SK-N-DZ (cell line): ENCODE measurements around the gene IL1RAPL2.
"Not testable (repeated sequence)": the region's sequence is repeated elsewhere in the genome, so short reads cannot be mapped to it uniquely, and the experiment has no call there.

Source experiments
- DNase-seq: peaks from one replicate; pipeline ENCODE4 v3.0.0-alpha.2; 2015; ENCODE audit warnings: low spot score

Gene IL1RAPL2

DNA sequence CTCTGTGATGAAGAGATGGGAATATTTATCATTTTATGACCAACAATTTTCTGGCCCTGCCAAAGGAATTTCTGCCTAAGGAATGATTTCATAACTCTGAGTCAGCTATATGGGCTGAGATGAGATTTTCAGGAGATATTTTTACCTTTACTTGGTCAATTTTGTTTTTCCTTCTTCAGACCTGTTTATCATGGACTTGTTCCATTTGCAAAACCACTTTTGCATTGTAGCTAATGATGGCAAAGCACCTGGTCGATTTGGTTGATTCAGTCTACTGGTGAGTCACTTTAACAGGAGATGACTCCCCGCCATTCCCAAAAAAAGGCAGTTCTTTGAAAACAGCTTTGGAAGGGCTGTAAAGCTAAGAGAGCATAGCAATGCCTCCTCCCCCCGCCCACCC is 601.2 kb downstream of the IL1RAPL2 start:
- no peak for DNase-seq

DNA sequence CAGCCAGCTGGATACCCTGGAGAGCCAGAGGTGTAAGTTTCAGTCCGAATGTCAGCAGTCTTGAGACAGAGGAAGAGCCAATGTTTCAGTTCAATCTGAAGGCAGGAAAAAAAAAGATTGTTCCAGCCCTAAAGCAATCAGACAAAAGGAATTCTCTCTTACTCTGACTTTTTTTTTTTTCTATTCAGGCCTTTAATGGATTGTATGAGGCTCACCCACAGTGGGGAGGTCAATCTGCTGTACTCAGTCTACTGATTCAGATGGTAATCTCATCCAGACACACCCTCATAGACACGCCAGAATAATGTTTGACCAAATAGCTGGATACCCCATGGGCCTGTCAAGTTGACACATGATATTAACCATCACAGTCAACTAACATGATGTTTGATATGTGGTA is 602.6 kb downstream of the IL1RAPL2 start:
- DNase-seq = no peak

DNA sequence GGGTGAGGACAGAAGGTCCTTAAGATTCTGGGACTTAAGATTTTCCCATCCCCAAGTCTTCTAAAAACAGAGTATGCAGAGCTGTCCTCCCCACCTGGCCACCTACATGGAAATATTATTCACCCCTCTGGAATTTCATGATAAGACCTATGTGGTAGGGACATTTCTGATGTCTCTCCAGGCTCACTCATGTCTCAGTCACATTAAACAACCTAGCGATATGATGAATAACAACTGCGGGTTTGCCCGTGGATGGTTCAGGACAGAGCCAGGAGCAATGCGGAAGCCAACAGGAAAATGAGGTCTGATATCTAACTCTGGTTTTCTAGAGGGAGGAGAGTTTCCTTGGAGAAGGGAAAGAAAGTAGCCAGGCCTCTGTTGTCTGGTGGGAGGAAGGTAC is 607.1 kb downstream of the IL1RAPL2 start:
- no peak for DNase-seq

DNA sequence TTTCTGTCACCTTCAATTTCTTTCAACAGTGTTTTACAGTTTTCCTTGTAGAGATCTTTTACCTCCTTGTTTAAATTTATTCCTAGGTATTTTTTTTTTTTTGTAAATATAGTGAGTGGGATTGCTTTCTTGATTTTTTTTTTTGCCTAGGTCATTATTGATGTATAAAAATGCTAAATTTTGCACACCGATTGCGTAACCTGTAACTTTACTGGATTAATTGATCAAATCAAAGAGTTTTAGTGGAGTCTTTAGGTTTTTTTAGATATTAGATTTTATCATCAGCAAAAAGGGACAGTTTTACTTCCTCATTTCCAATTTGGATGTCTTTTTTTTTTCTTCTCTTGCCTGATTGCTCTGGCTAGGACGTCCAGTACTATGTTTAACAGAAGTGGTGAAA is 613.6 kb downstream of the IL1RAPL2 start:
- no peak for DNase-seq

DNA sequence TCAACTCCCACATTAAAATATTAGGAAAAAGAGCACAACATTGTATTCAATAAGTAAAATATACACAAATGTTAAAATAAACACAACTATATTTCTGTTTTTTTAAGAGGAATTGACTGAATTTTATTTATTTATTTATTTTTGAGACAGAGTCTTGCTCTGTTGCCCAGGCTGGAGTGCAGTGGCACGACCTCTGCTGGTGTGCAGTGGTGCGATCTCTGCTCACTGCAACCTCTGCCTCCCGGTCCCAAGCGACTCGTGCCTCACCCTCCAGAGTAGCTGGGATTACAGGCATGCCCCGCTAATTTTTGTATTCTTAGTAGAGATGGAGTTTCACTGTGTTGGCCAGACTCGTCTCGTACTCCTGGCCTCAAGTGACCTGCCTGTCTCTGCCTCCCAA is 623.1 kb downstream of the IL1RAPL2 start:
- DNase-seq = no peak

DNA sequence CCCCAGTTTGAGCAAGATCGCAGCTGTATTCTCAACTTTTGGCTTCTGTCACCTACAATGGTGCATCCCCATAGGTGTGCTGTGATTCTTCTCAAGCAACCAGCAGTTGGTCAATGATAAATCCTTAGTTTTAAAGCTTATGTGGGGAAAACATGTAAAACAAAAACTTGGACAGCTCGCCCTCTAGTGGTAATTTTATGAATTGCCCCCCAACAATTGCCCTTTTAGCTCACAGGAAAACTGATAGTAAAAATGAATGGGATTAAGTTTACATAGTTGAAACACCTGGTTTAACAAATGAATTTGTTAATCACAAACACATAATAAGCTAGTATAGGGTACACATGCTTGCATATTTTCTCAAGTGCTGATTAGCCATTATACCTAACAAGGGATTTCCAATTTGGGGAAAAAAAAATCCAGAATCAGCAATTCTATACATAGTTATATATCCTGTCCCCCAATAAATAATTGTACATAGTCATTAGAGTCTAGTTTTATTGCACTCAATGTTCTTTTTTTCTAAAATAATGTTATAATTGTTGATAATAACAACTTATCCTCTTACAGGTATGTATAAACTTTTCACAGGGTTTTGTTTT is 624.4 kb downstream of the IL1RAPL2 start:
- peak; percentile 8 for DNase-seq

DNA sequence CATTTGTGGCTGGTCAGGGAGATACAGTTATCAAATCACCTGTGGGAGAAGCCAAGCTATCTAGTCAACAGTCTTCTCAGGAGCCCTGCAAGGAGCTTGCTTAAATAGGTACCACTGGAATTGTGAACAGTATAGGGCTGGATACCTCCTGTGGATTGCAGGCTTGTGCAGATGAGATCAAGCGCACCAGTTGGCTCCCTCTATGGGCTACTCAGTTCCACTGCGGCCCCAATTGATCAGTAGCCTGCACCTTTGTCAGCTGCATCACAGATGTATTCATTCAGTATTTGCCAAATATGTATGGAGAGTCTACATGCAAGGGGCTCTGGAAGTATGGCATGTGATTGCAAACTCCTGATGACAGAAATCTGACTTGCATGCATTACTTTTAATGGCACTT is 625.9 kb downstream of the IL1RAPL2 start:
- peak; percentile 11 for DNase-seq

DNA sequence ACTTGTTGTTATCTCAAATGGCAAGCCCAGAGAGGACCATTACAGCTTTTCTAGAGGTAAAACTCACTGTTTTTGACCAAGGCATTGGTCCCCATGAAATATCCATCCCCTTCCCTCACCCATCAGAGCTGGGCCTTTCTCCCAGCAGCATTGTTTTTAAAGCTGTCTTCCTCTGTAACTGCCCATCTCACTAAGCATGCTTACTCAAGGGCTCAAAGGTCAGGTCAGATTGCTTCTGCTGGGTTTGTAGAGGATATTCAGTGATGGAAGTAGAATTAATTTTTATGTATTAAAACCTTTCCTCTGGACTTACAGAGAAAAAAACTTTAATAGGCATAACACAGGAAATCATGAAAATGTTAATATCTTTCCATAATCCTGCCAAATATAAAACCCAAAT is 643.4 kb downstream of the IL1RAPL2 start:
- DNase-seq = no peak

DNA sequence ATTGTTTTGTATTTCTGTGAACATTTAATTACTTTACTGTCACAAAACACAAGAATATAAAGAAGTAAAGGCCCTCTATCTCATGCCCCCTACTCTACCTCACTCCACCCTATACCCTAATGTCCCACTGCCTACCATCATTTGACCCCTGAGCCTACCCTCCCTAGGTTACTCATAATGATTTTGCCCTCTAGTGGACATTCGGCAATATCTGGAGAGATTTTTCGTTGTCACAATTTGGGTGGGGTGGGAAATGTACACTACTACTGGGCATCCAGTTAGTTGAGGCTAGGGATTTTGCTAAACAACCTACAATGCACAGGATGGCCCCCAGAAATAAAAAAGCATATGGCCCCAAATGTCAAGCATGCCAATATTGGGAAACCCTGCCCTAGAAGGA is 644.3 kb downstream of the IL1RAPL2 start:
- no peak for DNase-seq

DNA sequence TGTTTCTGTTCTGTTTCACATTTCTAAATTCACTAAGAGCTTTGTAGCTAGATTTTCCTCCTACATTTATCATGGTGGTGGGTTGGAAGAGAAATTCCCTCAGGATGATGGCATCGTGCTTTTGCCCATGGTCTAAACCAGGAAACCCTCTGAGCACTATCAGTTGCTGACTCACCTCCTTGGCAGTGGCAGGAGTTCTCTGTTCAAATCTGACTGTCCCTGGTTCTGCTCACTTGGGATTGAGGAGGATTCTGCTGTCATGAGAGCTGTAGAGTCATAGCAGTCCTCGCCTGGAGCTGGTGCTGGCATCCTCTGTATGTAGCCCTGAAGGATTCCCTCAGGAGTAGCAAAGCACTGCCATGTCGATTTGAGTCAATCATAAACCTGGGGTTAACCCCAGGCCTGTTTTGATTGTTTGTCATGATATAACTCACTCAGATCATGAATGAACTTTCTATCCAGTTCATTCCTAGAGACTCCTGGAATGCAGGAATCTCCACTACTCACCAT is 645.1 kb downstream of the IL1RAPL2 start:
- no peak for DNase-seq

DNA sequence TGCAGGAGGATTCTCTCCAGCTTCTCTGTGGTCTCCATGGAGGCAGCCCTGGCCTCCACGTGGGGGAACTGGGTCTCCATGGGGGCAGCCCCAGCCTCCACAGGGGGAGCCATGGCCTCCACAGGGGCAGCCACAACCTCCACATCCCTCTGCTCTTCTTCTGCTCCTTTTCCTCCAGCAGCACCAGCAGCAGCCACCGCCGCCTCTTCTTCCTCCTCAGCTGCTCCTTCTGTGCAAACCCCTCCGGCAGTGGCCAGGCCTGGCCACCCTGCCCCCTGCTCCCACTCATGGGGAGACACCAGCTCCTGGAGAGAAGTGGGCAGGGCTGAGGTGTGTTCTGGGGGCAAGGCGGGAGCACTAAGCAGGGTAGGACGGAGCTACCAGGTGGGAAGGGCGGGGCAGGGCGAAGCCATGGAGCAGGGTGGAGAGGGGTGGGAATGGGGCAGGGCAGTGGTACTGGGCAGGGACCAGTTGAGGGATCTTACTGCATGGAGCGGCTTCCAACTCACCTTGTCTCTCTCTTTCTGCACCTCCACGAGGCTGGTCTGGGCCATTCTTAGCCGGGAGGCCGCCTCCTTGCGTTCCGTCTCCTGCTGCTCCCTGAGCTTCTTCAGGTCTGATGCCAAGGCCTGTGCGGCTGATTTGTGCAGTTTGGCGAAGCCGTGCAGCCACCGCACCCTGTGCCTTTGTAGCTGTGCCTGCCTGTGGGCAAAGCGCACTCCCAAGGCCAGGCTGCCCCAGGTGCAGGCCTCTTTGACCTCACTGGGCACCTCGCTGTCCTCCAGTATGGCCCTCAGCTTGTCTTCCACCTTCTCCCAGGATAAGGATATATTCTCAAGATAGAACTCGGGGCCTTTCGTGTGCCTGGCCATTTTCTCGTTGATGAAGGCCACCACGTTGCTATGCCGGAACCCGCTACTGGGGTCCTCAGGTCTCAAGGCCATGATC is 653.7 kb downstream of the IL1RAPL2 start:
- no peak for DNase-seq

DNA sequence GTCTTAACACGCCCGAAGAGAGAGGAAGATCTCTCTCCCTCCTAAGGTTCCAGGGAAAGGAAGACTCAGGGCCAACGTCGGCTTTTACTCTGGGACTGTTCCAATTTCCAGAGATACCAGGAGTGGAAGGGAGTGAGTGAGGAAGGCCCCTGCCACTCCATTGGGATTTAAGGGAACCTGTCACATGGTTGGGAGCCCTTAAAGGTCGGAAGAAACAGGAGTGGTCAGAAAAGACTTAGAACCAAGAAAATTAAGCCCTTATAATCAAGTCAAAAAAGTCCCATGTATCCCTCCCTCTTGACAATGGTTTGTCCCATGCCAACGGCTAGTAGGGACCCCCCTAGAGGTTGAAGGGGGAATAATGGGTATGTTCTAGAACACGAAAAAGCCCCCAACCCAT is 654.6 kb downstream of the IL1RAPL2 start, which contains the start of gene TEX13A:
Gene TEX13A (minus strand): TSS at position 59 of the 400 bp plus-strand sequence. CDS start 297 bp downstream, outside the sequence.
- DNase-seq = no peak

DNA sequence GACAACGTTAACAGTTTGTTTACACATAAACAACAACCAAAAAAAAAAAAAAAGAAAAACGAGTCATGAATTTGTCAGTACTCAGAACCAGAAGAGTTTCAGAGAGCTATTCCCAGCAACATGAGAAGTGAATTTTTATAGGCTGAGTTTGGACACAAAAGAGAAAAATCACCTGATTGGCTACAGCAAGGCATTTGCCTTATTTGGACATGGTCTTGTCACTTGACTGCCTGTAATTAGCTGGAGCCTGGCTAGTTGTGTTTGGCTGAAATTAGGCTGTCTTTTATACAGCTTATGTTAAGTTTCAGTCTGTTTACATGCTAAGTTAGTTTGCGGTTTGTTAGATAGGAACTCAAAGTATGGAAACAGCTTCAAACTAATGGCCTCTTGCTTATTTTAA is 655.4 kb downstream of the IL1RAPL2 start:
- DNase-seq = no peak

DNA sequence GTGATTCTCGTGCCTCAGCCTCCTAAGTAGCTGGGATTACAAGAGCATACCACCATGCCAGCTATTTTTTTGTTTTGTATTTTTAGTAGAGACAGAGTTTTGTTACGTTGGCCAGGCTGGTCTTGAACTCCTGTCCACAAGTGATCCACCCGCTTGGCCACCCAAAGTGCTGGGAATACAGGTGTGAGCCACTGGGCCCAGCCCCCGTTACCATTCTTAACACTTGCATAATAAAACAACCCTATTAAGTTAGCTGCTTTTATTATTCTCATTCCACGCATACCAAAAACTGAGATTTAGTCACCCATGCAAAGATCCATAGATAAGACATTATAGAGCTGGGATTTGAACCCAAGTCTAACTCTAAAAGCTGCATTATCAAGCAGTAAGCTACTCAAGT is 660.5 kb downstream of the IL1RAPL2 start:
- DNase-seq = no peak

DNA sequence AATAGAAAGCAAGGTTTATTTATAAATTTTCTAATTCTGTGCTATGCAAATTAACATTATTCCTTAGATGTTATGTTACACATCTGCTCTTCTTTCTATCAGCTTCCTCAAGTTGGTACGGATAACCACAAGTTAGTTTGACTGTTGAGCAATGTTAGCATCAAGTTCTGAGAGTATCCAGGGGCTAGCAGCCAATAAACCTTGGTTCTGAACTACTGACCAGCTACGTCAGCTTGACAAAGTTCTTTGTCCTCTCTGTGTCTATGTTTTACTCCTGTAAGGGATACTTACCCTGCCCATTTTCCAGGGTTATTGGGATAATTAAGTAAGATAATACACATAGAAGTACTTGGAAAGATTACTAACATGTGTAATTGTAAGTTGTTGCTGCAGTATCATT is 662.6 kb downstream of the IL1RAPL2 start:
- no peak for DNase-seq

DNA sequence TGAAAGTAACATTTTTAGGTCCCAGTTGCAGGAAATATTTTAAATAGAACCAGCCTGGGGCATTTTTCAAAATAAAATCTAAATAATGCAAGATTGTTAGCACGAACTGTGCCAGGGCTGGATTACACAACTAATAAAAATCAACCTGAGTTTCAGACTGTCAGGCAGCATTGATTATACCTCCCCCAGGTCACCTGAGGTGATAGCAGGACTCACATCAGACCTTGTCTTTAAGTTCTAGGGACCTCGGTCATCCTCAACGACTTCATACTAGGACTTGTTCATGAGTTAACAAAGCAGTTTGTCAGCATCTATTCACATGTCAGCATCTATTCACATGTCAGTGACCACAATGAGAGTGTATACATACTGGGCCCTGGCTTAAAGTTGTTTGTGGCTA is 663.1 kb downstream of the IL1RAPL2 start:
- no peak for DNase-seq

DNA sequence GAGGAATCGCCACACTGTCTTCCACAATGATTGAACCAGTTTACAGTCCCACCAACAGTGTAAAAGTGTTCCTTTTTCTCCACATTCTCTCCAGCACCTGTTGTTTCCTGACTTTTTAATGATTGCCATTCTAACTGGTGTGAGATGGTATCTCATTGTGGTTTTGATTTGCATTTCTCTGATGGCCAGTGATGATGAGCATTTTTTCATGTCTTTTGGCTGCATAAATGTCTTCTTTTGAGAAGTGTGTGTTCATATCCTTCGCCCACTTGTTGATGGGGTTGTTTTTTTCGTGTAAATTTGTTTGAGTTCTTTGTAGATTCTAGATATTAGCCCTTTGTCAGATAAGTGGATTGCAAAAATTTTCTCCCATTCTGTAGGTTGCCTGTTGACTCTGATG is 671.4 kb downstream of the IL1RAPL2 start:
- DNase-seq = not testable (repeated sequence)

DNA sequence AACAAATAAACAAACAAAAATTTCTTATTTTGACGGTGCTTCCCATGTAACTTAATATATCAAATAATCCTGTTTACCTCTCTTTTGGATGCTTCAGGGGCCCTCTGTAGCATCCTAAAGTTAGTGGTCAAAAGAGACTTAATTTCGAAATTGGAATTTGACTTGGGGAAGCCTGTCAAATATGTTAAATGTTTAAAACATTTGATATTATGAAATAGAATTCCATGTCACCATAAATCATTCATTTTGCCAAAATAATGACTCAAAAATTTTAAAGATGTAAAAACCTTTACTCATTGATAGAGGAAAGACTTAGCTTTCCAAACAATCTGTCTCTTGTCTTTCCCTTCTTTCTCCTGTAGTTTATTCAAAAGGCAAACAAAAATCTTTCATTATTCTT is 675.1 kb downstream of the IL1RAPL2 start:
- DNase-seq = no peak

DNA sequence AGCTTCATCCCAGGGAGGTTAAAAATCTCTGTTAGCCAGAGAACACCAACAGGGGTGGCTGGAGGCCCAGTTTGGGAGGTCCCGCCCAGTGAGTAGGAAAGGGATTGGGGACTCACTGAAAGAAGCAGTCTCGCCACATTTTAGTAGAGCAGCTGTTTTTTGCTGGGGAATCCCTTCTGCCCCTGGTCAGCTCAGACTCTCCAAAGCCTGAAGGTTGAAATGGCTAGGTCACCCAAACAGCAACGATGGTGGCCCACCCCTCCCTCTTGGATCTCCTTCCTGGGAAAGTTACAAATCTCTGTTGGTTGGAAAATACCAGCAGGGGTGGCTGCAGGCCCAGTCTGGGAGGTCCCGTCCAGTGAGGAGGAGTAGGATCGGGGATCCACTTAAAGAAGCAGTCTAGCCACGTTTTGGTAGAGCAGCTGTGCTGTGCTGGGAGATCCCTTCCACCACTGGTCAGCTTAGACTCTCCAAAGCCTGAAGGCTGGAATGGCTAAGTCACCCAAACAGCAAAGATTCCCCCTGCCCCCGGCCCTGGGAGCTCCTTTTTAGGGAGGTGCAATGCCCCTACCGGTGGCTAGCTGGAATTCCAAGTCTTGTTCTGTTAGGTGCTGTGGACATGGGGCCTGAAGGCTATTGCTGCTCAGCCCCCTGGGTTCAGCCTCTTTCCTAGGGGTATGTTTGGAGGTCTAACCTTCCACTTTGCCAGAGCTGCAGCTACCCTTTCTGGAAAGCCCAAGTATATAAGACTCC is 694.5 kb downstream of the IL1RAPL2 start:
- no peak for DNase-seq

DNA sequence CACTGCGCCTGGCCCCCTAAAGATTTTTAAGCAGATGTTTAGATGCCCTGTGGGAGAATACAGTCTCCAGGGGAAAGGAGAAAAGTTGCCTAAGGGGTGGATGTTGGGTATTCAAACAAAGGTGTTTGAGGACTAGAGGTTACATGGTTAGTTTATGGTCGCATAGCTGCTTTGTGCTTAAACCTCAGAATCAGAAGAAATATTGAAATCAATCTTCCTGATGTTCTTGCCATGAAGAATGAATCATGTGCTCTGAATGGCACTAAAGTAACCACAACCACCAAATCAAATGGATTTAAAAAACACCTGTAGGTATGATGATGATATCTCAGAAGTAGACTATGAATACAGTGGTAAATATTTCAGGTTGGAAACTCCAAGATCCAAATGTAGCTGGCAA is 697.2 kb downstream of the IL1RAPL2 start:
- no peak for DNase-seq

DNA sequence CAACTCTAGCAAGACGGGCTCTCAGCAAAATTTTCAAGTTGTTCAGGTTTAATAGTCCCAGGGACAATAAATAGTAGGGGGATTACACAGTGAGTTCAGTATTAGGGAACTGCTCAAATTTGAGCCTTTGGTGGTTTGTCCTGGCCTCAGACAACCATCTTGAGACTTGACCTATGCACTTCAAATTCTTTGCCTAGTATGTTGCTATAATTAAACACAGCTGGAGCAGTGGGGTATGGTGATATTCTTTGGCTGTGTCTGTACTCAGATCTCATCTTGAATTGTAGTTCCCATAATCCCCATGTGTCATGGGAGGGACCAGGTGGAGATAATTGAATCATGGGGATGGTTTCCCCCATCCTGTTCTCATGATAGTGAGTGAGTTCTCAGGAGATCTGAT is 697.8 kb downstream of the IL1RAPL2 start:
- no peak for DNase-seq

DNA sequence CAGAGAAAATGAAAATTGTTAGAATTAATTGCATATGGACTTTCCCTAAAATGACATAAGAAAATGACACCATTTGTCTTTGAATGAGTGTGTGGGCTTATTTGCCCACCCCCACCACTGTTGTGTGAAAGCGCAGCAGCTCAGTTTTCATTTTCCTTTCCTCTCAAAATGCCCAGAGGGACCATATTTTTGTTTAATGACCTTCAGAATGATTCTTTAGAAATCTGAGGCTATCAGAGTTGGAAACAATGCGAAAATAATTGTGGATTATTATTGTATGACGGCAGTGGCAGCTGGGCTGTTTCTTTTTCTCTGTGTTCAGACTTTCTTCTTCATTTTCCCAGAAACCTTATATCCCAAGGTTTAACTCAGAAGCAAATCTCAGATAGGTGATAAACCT is 699.1 kb downstream of the IL1RAPL2 start:
- no peak for DNase-seq
